HepG2 (cell line): Measurements from ENCODE around the gene CDC42BPG. TPM values are rescaled to one million over a fixed set of nuclear protein-coding genes. Genes with fewer than 3 reads are reported as not detected.
A peak's percentile ranks its signal among the peaks of the same experiment; 100 is the strongest.

Source experiments
- ATF3 ChIP-seq: sonication (generic); formaldehyde crosslinking; IDR thresholded peaks from 2 replicates; pipeline ENCODE4 v1.4.0; 2020; ENCODE audit warnings: missing genetic modification reagents
- ATM ChIP-seq: fragments of 450-650 bp; IDR thresholded peaks from 2 replicates; pipeline ENCODE4 v1.7.1; 2017; ENCODE audit warnings: mild to moderate bottlenecking, borderline replicate concordance
- CBFB ChIP-seq: sonication (generic); formaldehyde crosslinking; IDR thresholded peaks from 2 replicates; pipeline ENCODE4 v1.4.0; 2020; ENCODE audit warnings: missing genetic modification reagents
- DNMT3B ChIP-seq: conservative IDR thresholded peaks from 2 replicates; pipeline ENCODE4 v1.6.1; 2016; ENCODE audit warnings: missing biosample characterization, control low read depth
- KAT8 ChIP-seq: IDR thresholded peaks from 2 replicates; pipeline ENCODE4 v1.6.1; 2016; ENCODE audit warnings: missing genetic modification reagents, missing compliant biosample characterization
- MYC ChIP-seq: sonication (generic); formaldehyde crosslinking; IDR thresholded peaks from 2 replicates; pipeline ENCODE4 v1.9.0; 2021; ENCODE audit warnings: missing genetic modification reagents, borderline replicate concordance
- NFAT5 ChIP-seq: sonication (generic); formaldehyde crosslinking; IDR thresholded peaks from 2 replicates; pipeline ENCODE4 v1.4.0; 2020; ENCODE audit warnings: missing genetic modification reagents
- NFYB ChIP-seq: sonication (generic); formaldehyde crosslinking; IDR thresholded peaks from 2 replicates; pipeline ENCODE4 v1.4.0; 2020; ENCODE audit warnings: missing genetic modification reagents
- NKX3-1 ChIP-seq: sonication (generic); formaldehyde crosslinking; IDR thresholded peaks from 2 replicates; pipeline ENCODE4 v1.5.0; 2020; ENCODE audit warnings: missing genetic modification reagents
- SOX13 ChIP-seq, 3 experiments: fragments of 450-650 bp in 1 of 3; sonication (generic) in 1 of 3; formaldehyde crosslinking in 1 of 3; IDR thresholded peaks in 2 of 3; conservative IDR thresholded peaks in 1 of 3; 2 replicates each; pipeline versions ENCODE4 v1.5.0 to v1.6.1; 2016 to 2020; ENCODE audit warnings: antibody characterized with exemption in 1 of 3, mild to moderate bottlenecking in 1 of 3, missing compliant biosample characterization in 1 of 3, missing genetic modification reagents in 1 of 3, moderate library complexity in 1 of 3
- SRY ChIP-seq: sonication (generic); formaldehyde crosslinking; IDR thresholded peaks from 2 replicates; pipeline ENCODE4 v1.8.0; 2022; ENCODE audit warnings: mild to moderate bottlenecking, missing genetic modification reagents
- TARDBP ChIP-seq: sonication (generic); formaldehyde crosslinking; IDR thresholded peaks from 2 replicates; pipeline ENCODE4 v1.8.0; 2022; ENCODE audit warnings: mild to moderate bottlenecking, missing genetic modification reagents
- TCF7L2 ChIP-seq: IDR thresholded peaks from 2 replicates; pipeline ENCODE4 v1.6.1; 2011; ENCODE audit warnings: mild to moderate bottlenecking, low read depth, low read length, moderate library complexity
- TERF1 ChIP-seq: sonication (generic); formaldehyde crosslinking; IDR thresholded peaks from 2 replicates; pipeline ENCODE4 v1.8.0; 2022; ENCODE audit warnings: mild to moderate bottlenecking, missing genetic modification reagents, moderate library complexity
- TSC22D2 ChIP-seq: sonication (generic); formaldehyde crosslinking; IDR thresholded peaks from 2 replicates; pipeline ENCODE4 v1.5.1; 2020; ENCODE audit warnings: missing genetic modification reagents, mild to moderate bottlenecking, borderline replicate concordance
- U2AF2 ChIP-seq: fragments of 200-400 bp; formaldehyde crosslinking; IDR thresholded peaks from 2 replicates; pipeline ENCODE4 v1.6.1; 2017; ENCODE audit warnings: low read depth, mild to moderate bottlenecking, low read length
- ZC3H4 ChIP-seq: sonication (generic); formaldehyde crosslinking; IDR thresholded peaks from 2 replicates; pipeline ENCODE4 v1.4.0; 2020; ENCODE audit warnings: missing genetic modification reagents, borderline replicate concordance
- ZFP36 ChIP-seq: fragments of 150-350 bp; IDR thresholded peaks from 2 replicates; pipeline ENCODE4 v1.6.1; 2018; ENCODE audit warnings: borderline replicate concordance, low read length, low read depth; ENCODE audit not compliant: partially characterized antibody
- ZNF501 ChIP-seq: sonication (generic); formaldehyde crosslinking; IDR thresholded peaks from 2 replicates; pipeline ENCODE4 v1.5.1; 2020; ENCODE audit warnings: mild to moderate bottlenecking, moderate library complexity, missing genetic modification reagents
- ZNF607 ChIP-seq: sonication (generic); formaldehyde crosslinking; IDR thresholded peaks from 2 replicates; pipeline ENCODE4 v1.5.1; 2020; ENCODE audit warnings: missing genetic modification reagents, mild to moderate bottlenecking, borderline replicate concordance
- ZNF639 ChIP-seq: conservative IDR thresholded peaks from 2 replicates; pipeline ENCODE4 v1.6.1; 2018; ENCODE audit warnings: missing genetic modification reagents
- polyA plus RNA-seq, 8 experiments: library from polyadenylated mRNA; depleted of rRNA in 3 of 8; stranded (reverse) in 7 of 8; unstranded in 1 of 8; fragments of >200 nt; fragmentation: Illumina TruSeq in 4 of 8; extraction: Trizol in 4 of 8; gene quantifications; 2 replicates each; pipeline versions ENCODE4 v1.2.1 to v1.2.3, GENCODE V29; 2011 to 2016; ENCODE audit warnings: low read depth in 4 of 8, missing spikeins in 1 of 8, mixed read lengths in 1 of 8; ENCODE audit not compliant: insufficient read depth in 1 of 8
- total RNA-seq, 5 experiments: library from RNA; depleted of rRNA; stranded (reverse); fragments of >200 nt; fragmentation: Illumina TruSeq; extraction: Trizol; gene quantifications; 2 replicates each; pipeline ENCODE4 v1.2.3, GENCODE V29; 2016; ENCODE audit warnings: low read depth in 1 of 5

CDC42BPG gene
- total and polyA plus RNA-seq, 2 of the 13 experiments (the other 11 are each of a cell fraction or from before 2014, with no cell fraction given) = 0.55 to 1.4 TPM

- no peak for TF ChIP-seq ATM
- TF ChIP-seq TCF7L2 = no peak
- TF ChIP-seq SOX13 (IDR thresholded peaks at IDR 0.05) = no peak
- peak in 1 of 2 experiments; percentile 36; a peak in 1 of 4 replicates for TF ChIP-seq SOX13 (CRISPR knock-in tag; conservative IDR thresholded peaks at IDR 0.05 in 1 of 2, IDR thresholded peaks at IDR 0.05 in 1 of 2)
- TF ChIP-seq TERF1 (CRISPR knock-in tag) = no peak
- peak; percentile 46; the same call in 1 of the 2 replicates for TF ChIP-seq ATF3 (CRISPR knock-in tag)
- TF ChIP-seq KAT8 (CRISPR knock-in tag) = peak; percentile 55; the same call in 1 of the 2 replicates
- TF ChIP-seq NFAT5 (CRISPR knock-in tag) = no peak
- no peak for TF ChIP-seq CBFB (CRISPR knock-in tag)
- TF ChIP-seq NFYB (CRISPR knock-in tag) = no peak
- TF ChIP-seq ZNF607 = peak; percentile 64; the same call in 1 of the 2 replicates
- TF ChIP-seq SRY (CRISPR knock-in tag) = no peak
- TF ChIP-seq ZNF639 = 0 out of 2 replicates have a peak, but pooled peaks have one; percentile 44
- no peak for TF ChIP-seq U2AF2
- TF ChIP-seq ZFP36 = no peak
- TF ChIP-seq TSC22D2 = no peak
- TF ChIP-seq MYC (CRISPR knock-in tag) = peak; percentile 30; the same call in 1 of the 2 replicates
- TF ChIP-seq NKX3-1 (CRISPR knock-in tag) = no peak
- TF ChIP-seq TARDBP = no peak
- TF ChIP-seq ZC3H4 (CRISPR knock-in tag) = no peak
- TF ChIP-seq ZNF501 (CRISPR knock-in tag) = peak; percentile 56; the same call in 1 of the 2 replicates
- 0 out of 2 replicates have a peak, but pooled peaks have one; percentile 43 for TF ChIP-seq DNMT3B (CRISPR knock-in tag)
These were observed 1.4 kb downstream of the CDC42BPG start (continued) for GRCh38 chr11:64842851-64843685.
